Neural crest cell (in vitro differentiated cells): ENCODE results near the gene WDR27. TPM values are rescaled to one million over a fixed set of nuclear protein-coding genes. Genes with fewer than 3 reads are reported as not detected.

ENCODE experiments used
- DNase-seq: peaks from one replicate; pipeline ENCODE4 v3.0.0; 2021; ENCODE audit warnings: low read depth, mixed read lengths, low spot score
- H3K27ac Mint-ChIP-seq: one replicate; pipeline ENCODE4 v1.8.0; 2021; ENCODE audit warnings: mild to moderate bottlenecking, mixed read lengths; ENCODE audit not compliant: unreplicated experiment
- H3K27me3 Mint-ChIP-seq: 2 replicates; pipeline ENCODE4 v1.8.0; 2021; ENCODE audit warnings: low read depth, mild to moderate bottlenecking, mixed read lengths
- H3K36me3 Mint-ChIP-seq: 2 replicates; pipeline ENCODE4 v1.8.0; 2021; ENCODE audit warnings: low read depth, mild to moderate bottlenecking, mixed read lengths
- H3K4me1 Mint-ChIP-seq: 2 replicates; pipeline ENCODE4 v1.8.0; 2021; ENCODE audit warnings: mixed read lengths
- H3K4me3 Mint-ChIP-seq: one replicate; pipeline ENCODE4 v1.8.0; 2021; ENCODE audit warnings: mild to moderate bottlenecking, mixed read lengths
- H3K9me3 Mint-ChIP-seq: 2 replicates; pipeline ENCODE4 v1.8.0; 2021; ENCODE audit warnings: mixed read lengths
- CTCF ChIP-seq: fragments of 200-600 bp; sonication (generic); conservative IDR thresholded peaks from 2 replicates; pipeline ENCODE4 v1.5.0; 2021; ENCODE audit warnings: antibody characterized with exemption, mild to moderate bottlenecking
- total RNA-seq: library from RNA; stranded (reverse); gene quantifications from 2 replicates; pipeline ENCODE4 v1.2.1, GENCODE V29; 2021

WDR27 gene
- total RNA-seq, 1 donor from 2014 or later = 103 TPM

- no peak for DNase-seq
- peaks cover 21% of the 10 kb centered on the region for H3K36me3 Mint-ChIP-seq
These were observed 33.5 kb downstream of the WDR27 start for GRCh38 chr6:169668203-169668847.

GRCh38 chr6:169667716-169668115 lies 34.1 kb downstream of the WDR27 start:
- no peak for TF ChIP-seq CTCF
- Mint-ChIP-seq H3K9me3 (no peaks in the 10 kb centered on the region), H3K4me1 (peaks cover 37% of the 10 kb centered on the region), H3K27me3 (no peaks in the 10 kb centered on the region), H3K36me3 (peaks cover 21% of the 10 kb centered on the region), H3K27ac (no peak overlapping the region), H3K4me3 (no peak overlapping the region)
- DNase-seq = no peak

More at GRCh38 chr6:169668203-169668847, 33.5 kb downstream of the WDR27 start:
- no peaks in the 10 kb centered on the region for H3K27me3 Mint-ChIP-seq
- peaks cover 42% of the 10 kb centered on the region for H3K4me1 Mint-ChIP-seq
- no peak overlapping the region for H3K4me3 Mint-ChIP-seq
- H3K9me3 Mint-ChIP-seq = no peaks in the 10 kb centered on the region
- no peak for TF ChIP-seq CTCF
- H3K27ac Mint-ChIP-seq = peak overlapping the region; percentile 16

DNA sequence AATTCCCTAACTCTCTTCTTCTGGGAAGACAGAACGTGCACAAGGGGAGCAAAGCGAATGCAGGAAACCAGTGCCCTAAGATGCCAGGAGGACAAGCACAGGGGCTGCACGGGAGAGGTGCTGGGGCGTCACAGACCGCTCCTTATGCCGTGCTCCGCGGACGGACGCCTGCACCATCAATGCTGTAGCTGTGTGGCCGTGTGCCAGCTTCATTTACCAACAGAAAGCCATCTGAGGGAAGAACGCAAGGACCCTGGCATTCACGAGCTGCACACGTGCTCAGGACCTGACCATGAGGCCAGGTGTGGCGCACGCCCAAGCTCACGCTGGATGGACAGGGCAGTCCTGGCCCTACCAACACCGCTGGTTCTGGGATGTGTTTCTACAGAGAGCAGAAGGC lies 35.4 kb downstream of the WDR27 start:
- peaks cover 17% of the 10 kb centered on the region for H3K36me3 Mint-ChIP-seq
- no peaks in the 10 kb centered on the region for H3K27me3 Mint-ChIP-seq
- TF ChIP-seq CTCF = no peak
- peak overlapping the region; percentile 71 for H3K27ac Mint-ChIP-seq
- DNase-seq = no peak
- H3K4me1 Mint-ChIP-seq = peaks cover 31% of the 10 kb centered on the region
- H3K9me3 Mint-ChIP-seq = no peaks in the 10 kb centered on the region
- H3K4me3 Mint-ChIP-seq = no peak overlapping the region

GRCh38 chr6:169665289-169665688 lies 36.5 kb downstream of the WDR27 start:
- Mint-ChIP-seq H3K4me1 (peaks cover 19% of the 10 kb centered on the region), H3K36me3 (peaks cover 17% of the 10 kb centered on the region), H3K9me3 (no peaks in the 10 kb centered on the region), H3K27me3 (no peaks in the 10 kb centered on the region), H3K27ac (no peak overlapping the region), H3K4me3 (no peak overlapping the region)
- no peak for DNase-seq
- TF ChIP-seq CTCF = no peak

GRCh38 chr6:169664227-169664626 lies 37.6 kb downstream of the WDR27 start:
- Mint-ChIP-seq H3K27ac (no peak overlapping the region), H3K4me1 (peaks cover 9% of the 10 kb centered on the region), H3K36me3 (peaks cover 21% of the 10 kb centered on the region), H3K9me3 (no peaks in the 10 kb centered on the region), H3K4me3 (no peak overlapping the region), H3K27me3 (no peaks in the 10 kb centered on the region)
- DNase-seq = no peak
- TF ChIP-seq CTCF = no peak
